RKO (cell line): ENCODE data around the gene SMIM28.
A peak's percentile ranks its signal among the peaks of the same experiment; 100 is the strongest.

Experiments used
- DNase-seq: peaks from one replicate; pipeline ENCODE4 v3.0.0-alpha.2; 2016; ENCODE audit warnings: low spot score

SMIM28 gene

GRCh38 chr6:138374230-138374629, 3.5 kb upstream of the SMIM28 start:
- DNase-seq: no peak

- DNase-seq: no peak
These were observed 2.9 kb upstream of the SMIM28 start for GRCh38 chr6:138374815-138375214.

GRCh38 chr6:138377042-138377441, 663 bp upstream of the SMIM28 start:
- no peak for DNase-seq

- DNase-seq: no peak
These were observed 758 bp downstream of the SMIM28 start for GRCh38 chr6:138378463-138378862.

- no peak for DNase-seq
These were observed 5.0 kb downstream of the SMIM28 start for GRCh38 chr6:138382498-138383265.

GRCh38 chr6:138383776-138384175, 6.1 kb downstream of the SMIM28 start:
- no peak for DNase-seq

GRCh38 chr6:138386897-138387296, 9.2 kb downstream of the SMIM28 start:
- DNase-seq: no peak

GRCh38 chr6:138387577-138388368, 10.1 kb downstream of the SMIM28 start:
- DNase-seq: no peak

GRCh38 chr6:138389551-138389950, 11.8 kb downstream of the SMIM28 start:
- DNase-seq: no peak

GRCh38 chr6:138393871-138394783, 16.4 kb downstream of the SMIM28 start:
- DNase-seq: no peak

GRCh38 chr6:138396709-138397108, 19.0 kb downstream of the SMIM28 start:
- no peak for DNase-seq

- DNase-seq: peak; percentile 19
These were observed 19.7 kb downstream of the SMIM28 start for GRCh38 chr6:138397128-138398122.

- no peak for DNase-seq
These were observed 22.6 kb downstream of the SMIM28 start for GRCh38 chr6:138400326-138400725.

- no peak for DNase-seq
These were observed 24.5 kb downstream of the SMIM28 start for GRCh38 chr6:138401960-138402837.

- DNase-seq: no peak
These were observed 25.1 kb downstream of the SMIM28 start for GRCh38 chr6:138402838-138403187.

- DNase-seq: peak; percentile 51
These were observed 25.7 kb downstream of the SMIM28 start for GRCh38 chr6:138403324-138403800.

- DNase-seq: peak; percentile 91
These were observed 26.3 kb downstream of the SMIM28 start, which contains the start of gene HEBP2 for GRCh38 chr6:138403801-138404665. TSS of gene HEBP2 (plus strand) at chr6:138404223. CDS start at chr6:138404496, 273 bp downstream.

- DNase-seq: peak; percentile 30
These were observed 27.1 kb downstream of the SMIM28 start for GRCh38 chr6:138404666-138405337.
